ENCODE measurements around the gene CTIF.
A peak's percentile ranks its signal among the peaks of the same experiment; 100 is the strongest.

CTIF gene

GRCh38 chr18:48666613-48667012 is 127.8 kb downstream of the CTIF start:
- DNase-seq (ENCODE audit: low read depth in 2 of 2), result no peak

- no peak for DNase-seq (ENCODE audit: low read depth in 2 of 2)
Measured at GRCh38 chr18:48667276-48668254, 128.7 kb downstream of the CTIF start.

GRCh38 chr18:48668466-48669179 is 129.8 kb downstream of the CTIF start:
- no peak for DNase-seq (ENCODE audit: low read depth in 2 of 2)

GRCh38 chr18:48669180-48669675 is 130.4 kb downstream of the CTIF start:
- no peak for DNase-seq (ENCODE audit: low read depth in 2 of 2)

GRCh38 chr18:48669991-48670750 is 131.3 kb downstream of the CTIF start:
- DNase-seq (ENCODE audit: low read depth in 2 of 2), result no peak

GRCh38 chr18:48670751-48671560 is 132.1 kb downstream of the CTIF start:
- DNase-seq (ENCODE audit: low read depth in 2 of 2), result no peak

GRCh38 chr18:48671561-48671945 is 132.7 kb downstream of the CTIF start:
- no peak for DNase-seq (ENCODE audit: low read depth in 2 of 2)

GRCh38 chr18:48672671-48673340 is 134.0 kb downstream of the CTIF start:
- DNase-seq (ENCODE audit: low read depth in 2 of 2), result no peak

- no peak for DNase-seq (ENCODE audit: low read depth in 2 of 2)
Measured at GRCh38 chr18:48673456-48673852, 134.6 kb downstream of the CTIF start.

- DNase-seq (ENCODE audit: low read depth in 2 of 2), result no peak
Measured at GRCh38 chr18:48673853-48674721, 135.3 kb downstream of the CTIF start.

- DNase-seq (ENCODE audit: low read depth in 2 of 2), result no peak
Measured at GRCh38 chr18:48674758-48675351, 136.0 kb downstream of the CTIF start.

- peak; percentile 56 to 79 for DNase-seq (ENCODE audit: low read depth in 2 of 2)
Measured at GRCh38 chr18:48675352-48675761, 136.5 kb downstream of the CTIF start.

- DNase-seq (ENCODE audit: low read depth in 2 of 2), result no peak
Measured at GRCh38 chr18:48675912-48676311, 137.1 kb downstream of the CTIF start.

GRCh38 chr18:48676346-48676745 is 137.5 kb downstream of the CTIF start:
- no peak for DNase-seq (ENCODE audit: low read depth in 2 of 2)

GRCh38 chr18:48676756-48677368 is 138.0 kb downstream of the CTIF start:
- peak; percentile 9 to 70 for DNase-seq (ENCODE audit: low read depth in 2 of 2)

- no peak for DNase-seq (ENCODE audit: low read depth in 2 of 2)
Measured at GRCh38 chr18:48678237-48679115, 139.6 kb downstream of the CTIF start.

GRCh38 chr18:48679236-48679635 is 140.4 kb downstream of the CTIF start:
- DNase-seq (ENCODE audit: low read depth in 2 of 2), result no peak
